GM12878 (cell line): ENCODE results near the gene MINPP1. TPM values are rescaled to one million over a fixed set of nuclear protein-coding genes. Genes with fewer than 3 reads are reported as not detected.

Source experiments
- ATAC-seq: fragments of 200-7000 bp; cut with Tn5 transposase; 3 replicates; pipeline ENCODE4 v1.9.1; 2020; ENCODE audit warnings: mild to moderate bottlenecking, moderate library complexity
- BruUV-seq: library from RNA; stranded (reverse); fragments of 400-500 nt; replicated peaks from 2 replicates; lab custom pipeline; 2021; lab: Mats Ljungman, UMichigan
- CTCF ChIA-PET: fragments of 300-600 bp; sonication (Branson Sonifier 250); formaldehyde crosslinking; extraction: SDS; loops from one replicate; lab custom pipeline; 2021; ENCODE audit warnings: inconsistent platforms; lab: Yijun Ruan, JAX
- POLR2A ChIA-PET: fragments of 350-600 bp; formaldehyde crosslinking; extraction: SDS; loops from one replicate; lab custom pipeline; 2021; ENCODE audit warnings: inconsistent platforms; lab: Charles Lee
- RAD21 ChIA-PET: fragments of 300-600 bp; sonication (Branson Sonifier 250); formaldehyde crosslinking; loops from one replicate; lab custom pipeline; 2023; ENCODE audit warnings: antibody characterized with exemption; ENCODE audit not compliant: unreplicated experiment; lab: Charles Lee
- SMC1A ChIA-PET: fragments of 300-600 bp; sonication (Branson Sonifier 250); formaldehyde crosslinking; loops from one replicate; lab custom pipeline; 2023; ENCODE audit not compliant: unreplicated experiment, uncharacterized antibody; lab: Charles Lee
- DNase-seq: peaks from one replicate; pipeline ENCODE4 v3.0.0-alpha.2; 2011; ENCODE audit warnings: low read depth, low spot score
- FAIRE-seq: peaks from 3 replicates; lab custom pipeline; 2011; peaks lifted over from hg19 to GRCh38; lab: Jason Lieb, UNC
- H2AFZ ChIP-seq: 2 replicates; pipeline ENCODE4 v1.6.0; 2011; ENCODE audit warnings: low read depth, low read length, control low read depth; ENCODE audit not compliant: control insufficient read depth
- H3K27ac ChIP-seq: 2 replicates; pipeline ENCODE4 v1.5.1; 2011; ENCODE audit warnings: control low read depth; ENCODE audit not compliant: control insufficient read depth, insufficient read depth
- H3K27me3 ChIP-seq, 2 experiments: replicated peaks in 1 of 2; 2 replicates each; pipeline versions ENCODE4 v1.6.0 to v1.6.1; 2011; ENCODE audit warnings: low read length in 1 of 2; ENCODE audit not compliant: control insufficient read depth in 2 of 2, insufficient read depth in 2 of 2
- H3K36me3 ChIP-seq, 2 experiments: 2 replicates each; pipeline ENCODE4 v1.5.1; 2011; ENCODE audit warnings: low read length in 1 of 2; ENCODE audit not compliant: control insufficient read depth in 2 of 2, insufficient read depth in 2 of 2
- H3K4me1 ChIP-seq: 2 replicates; pipeline ENCODE4 v1.6.1; 2011; ENCODE audit warnings: mild to moderate bottlenecking, low read length, moderate library complexity, mixed read lengths; ENCODE audit not compliant: control insufficient read depth, insufficient read depth
- H3K4me2 ChIP-seq: 2 replicates; pipeline ENCODE4 v1.6.0; 2011; ENCODE audit warnings: control low read depth; ENCODE audit not compliant: control insufficient read depth, insufficient read depth
- H3K4me3 ChIP-seq: fragments of 200-600 bp; sonication (generic); 2 replicates; pipeline ENCODE4 v1.5.1; 2016
- H3K79me2 ChIP-seq: 2 replicates; pipeline ENCODE4 v1.6.0; 2011; ENCODE audit warnings: low read length; ENCODE audit not compliant: control insufficient read depth, insufficient read depth
- H3K9ac ChIP-seq: 2 replicates; pipeline ENCODE4 v1.8.0; 2011; ENCODE audit warnings: low read length, control low read depth, mixed read lengths; ENCODE audit not compliant: control insufficient read depth, insufficient read depth
- H3K9me3 ChIP-seq: replicated peaks from 3 replicates; pipeline ENCODE4 v1.5.1; 2011; ENCODE audit warnings: mild to moderate bottlenecking, low read length; ENCODE audit not compliant: control insufficient read depth, insufficient read depth
- H4K20me1 ChIP-seq: 2 replicates; pipeline ENCODE4 v1.6.0; 2011; ENCODE audit not compliant: control insufficient read depth, insufficient read depth
- CHD1 ChIP-seq: IDR thresholded peaks from 2 replicates; pipeline ENCODE4 v1.6.1; 2012; ENCODE audit warnings: low read depth, low read length, improper control_type of control experiment
- POLR2AphosphoS2 ChIP-seq: IDR thresholded peaks from 2 replicates; pipeline ENCODE4 v1.6.1; 2011; ENCODE audit warnings: low read depth, mild to moderate bottlenecking, low read length, improper control_type of control experiment, moderate library complexity
- RAD21 ChIP-seq: IDR thresholded peaks from 2 replicates; pipeline ENCODE4 v1.6.1; 2011; ENCODE audit warnings: mild to moderate bottlenecking, low read depth, low read length, moderate library complexity; ENCODE audit not compliant: insufficient read depth
- SMAD5 ChIP-seq: IDR thresholded peaks from 2 replicates; pipeline ENCODE4 v1.6.1; 2016; ENCODE audit warnings: antibody characterized with exemption, low read depth
- SMARCA5 ChIP-seq: fragments of 450-650 bp; IDR thresholded peaks from 2 replicates; pipeline ENCODE4 v1.6.1; 2017; ENCODE audit warnings: mild to moderate bottlenecking
- WGBS: methylation state at CpG from one replicate; pipeline ENCODE4 v1.1.6; 2016; ENCODE audit warnings: low lambda C conversion rate; ENCODE audit not compliant: insufficient replicate concordance, insufficient coverage; ENCODE audit errors: missing lambda C conversion rate; 5-methylcytosine and 5-hydroxymethylcytosine counted together
- in situ Hi-C: fragments of 300-500 bp; cut with MboI; formaldehyde crosslinking; loops from 9 replicates; pipeline ENCODE4 v1.14.3; 2018; ENCODE audit warnings: mixed read lengths
- intact Hi-C: fragments of 100-400 bp; cut with micrococcal nuclease; formaldehyde crosslinking; loops from one replicate; pipeline ENCODE4 v1.14.2; 2022; ENCODE audit not compliant: unreplicated experiment
- polyA plus RNA-seq, 11 experiments: library from polyadenylated mRNA; depleted of rRNA in 4 of 11; unstranded in 6 of 11; stranded (reverse) in 5 of 11; fragments of >200 nt; fragmentation: Nextera tagmentation in 4 of 11; fragmentation: Illumina TruSeq in 1 of 11; extraction: Ambion mirVana in 4 of 11; extraction: Trizol in 1 of 11; gene quantifications; 1 replicate in 1 of 11; 2 replicates in 10 of 11; pipeline versions ENCODE4 v1.2.1 to v1.2.3, GENCODE V29; 2011 to 2016; ENCODE audit warnings: inconsistent platforms in 2 of 11, missing spikeins in 2 of 11, low read depth in 1 of 11
- total RNA-seq, 4 experiments: library from RNA; depleted of rRNA in 3 of 4; stranded (reverse); fragments of >200 nt in 3 of 4; fragmentation: Illumina TruSeq in 1 of 4; extraction: Trizol in 1 of 4; gene quantifications; 2 replicates each; pipeline versions ENCODE4 v1.2.1 to v1.2.3, GENCODE V29; 2013 to 2021

MINPP1 gene
- total and polyA plus RNA-seq, 10 of the 15 experiments (the other 5 are each of a cell fraction or from before 2014, with no cell fraction given): 3.9 to 29.2 (median 10.7) TPM

GRCh38 chr10:87589645-87590051 lies 85.0 kb downstream of the MINPP1 start:
- BruUV-seq: no TSS peak
- FAIRE-seq (no peak), DNase-seq (no peak), ATAC-seq (no peak)
- in situ Hi-C loops: no loop called here
- intact Hi-C loops: no loop called here
- no peak overlapping the region for H2AFZ ChIP-seq
- no peak overlapping the region for H3K4me3 ChIP-seq
- no peak overlapping the region for H3K9ac ChIP-seq
- H3K4me1 ChIP-seq: no peaks in the 10 kb centered on the region
- no peak overlapping the region for H3K27ac ChIP-seq
- H3K36me3 ChIP-seq: no peaks in the 10 kb centered on the region
- POLR2A ChIA-PET: no interaction called here
- 49% methylated on average over 3 of the region's 3 CpGs for WGBS
- CTCF ChIA-PET: no interaction called here
- H3K79me2 ChIP-seq: no peaks in the 10 kb centered on the region
- no peaks in the 10 kb centered on the region for H4K20me1 ChIP-seq
- H3K9me3 ChIP-seq: no peaks in the 10 kb centered on the region
- no peak for TF ChIP-seq RAD21
- TF ChIP-seq POLR2AphosphoS2: no peak
- TF ChIP-seq SMAD5: no peak
- TF ChIP-seq CHD1: no peak
- TF ChIP-seq SMARCA5: no peak
- RAD21 ChIA-PET: no interaction called here
- no peaks in the 10 kb centered on the region for H3K27me3 ChIP-seq
- H3K4me2 ChIP-seq: no peak overlapping the region
- SMC1A ChIA-PET: no interaction called here

GRCh38 chr10:87590705-87591588 lies 86.3 kb downstream of the MINPP1 start:
- H2AFZ ChIP-seq: no peak overlapping the region
- in situ Hi-C loops: no loop called here
- no peak overlapping the region for H3K4me2 ChIP-seq
- H3K36me3 ChIP-seq: no peaks in the 10 kb centered on the region
- WGBS: 57% methylated on average over 2 of the region's 2 CpGs
- SMC1A ChIA-PET: no interaction called here
- no peak overlapping the region for H3K9ac ChIP-seq
- no peaks in the 10 kb centered on the region for H3K9me3 ChIP-seq
- no peaks in the 10 kb centered on the region for H3K79me2 ChIP-seq
- no peak for ATAC-seq
- no TSS peak for BruUV-seq
- no peaks in the 10 kb centered on the region for H3K27me3 ChIP-seq
- intact Hi-C loops: no loop called here
- no peak for TF ChIP-seq RAD21
- POLR2A ChIA-PET: no interaction called here
- H3K27ac ChIP-seq: no peak overlapping the region
- no peak for DNase-seq
- no peaks in the 10 kb centered on the region for H3K4me1 ChIP-seq
- CTCF ChIA-PET: interaction anchor here (0.6 kb wide), 2 partner anchors 11 to 192 kb away, joined by 3 to 5 read pairs; no protein-coding TSS in a partner anchor
- no peak for FAIRE-seq
- RAD21 ChIA-PET: no interaction called here
- H4K20me1 ChIP-seq: no peaks in the 10 kb centered on the region
- no peak overlapping the region for H3K4me3 ChIP-seq
